NCI-H2081 (cell line): ENCODE results near the gene MARCKS.

Experiments
- DNase-seq, 2 experiments: peaks; one replicate each; lab custom pipeline; 2025; lab: John Stamatoyannopoulos, UW

The MARCKS gene

GRCh38 chr6:113856625-113857555 is at the start of gene MARCKS:
TSS of gene MARCKS (plus strand) at chr6:113857345. CDS start at chr6:113857746, 401 bp downstream.
- peak; percentile 78 to 85 for DNase-seq

GRCh38 chr6:113809826-113810225 is 47.3 kb upstream of the MARCKS start:
- no peak for DNase-seq

GRCh38 chr6:113813142-113813541 is 44.0 kb upstream of the MARCKS start:
- DNase-seq: no peak

- DNase-seq: no peak
Measured at GRCh38 chr6:113818578-113818977, 38.6 kb upstream of the MARCKS start.

- DNase-seq: no peak
Measured at GRCh38 chr6:113819169-113819830, 37.8 kb upstream of the MARCKS start.

- no peak for DNase-seq
Measured at GRCh38 chr6:113820761-113821160, 36.4 kb upstream of the MARCKS start.

- no peak for DNase-seq
Measured at GRCh38 chr6:113821445-113821844, 35.7 kb upstream of the MARCKS start.

- no peak for DNase-seq
Measured at GRCh38 chr6:113823916-113824315, 33.2 kb upstream of the MARCKS start.

GRCh38 chr6:113824411-113824810 is 32.7 kb upstream of the MARCKS start:
- DNase-seq: no peak

GRCh38 chr6:113824866-113825265 is 32.3 kb upstream of the MARCKS start:
- DNase-seq: no peak

GRCh38 chr6:113825781-113826180 is 31.4 kb upstream of the MARCKS start:
- peak; percentile 1 to 46 for DNase-seq

- no peak for DNase-seq
Measured at GRCh38 chr6:113828984-113829695, 28.0 kb upstream of the MARCKS start.

- DNase-seq: no peak
Measured at GRCh38 chr6:113829696-113830045, 27.5 kb upstream of the MARCKS start.

GRCh38 chr6:113830140-113830539 is 27.0 kb upstream of the MARCKS start:
- DNase-seq: no peak

GRCh38 chr6:113833537-113833936 is 23.6 kb upstream of the MARCKS start:
- DNase-seq: no peak

GRCh38 chr6:113837170-113837569 is 20.0 kb upstream of the MARCKS start:
- no peak for DNase-seq

GRCh38 chr6:113842165-113842564 is 15.0 kb upstream of the MARCKS start:
- no peak for DNase-seq

- DNase-seq: no peak
Measured at GRCh38 chr6:113843500-113844073, 13.6 kb upstream of the MARCKS start.

- DNase-seq: no peak
Measured at GRCh38 chr6:113846577-113846976, 10.6 kb upstream of the MARCKS start.

GRCh38 chr6:113847447-113847846 is 9.7 kb upstream of the MARCKS start:
- no peak for DNase-seq

GRCh38 chr6:113848280-113848679 is 8.9 kb upstream of the MARCKS start:
- DNase-seq: no peak

- DNase-seq: no peak
Measured at GRCh38 chr6:113848811-113849210, 8.3 kb upstream of the MARCKS start.
